Renal cortex interstitium (tissue), 11 donors: ENCODE results near the gene DPP6. TPM values are rescaled to one million over a fixed set of nuclear protein-coding genes. Genes with fewer than 3 reads are reported as not detected.

Source experiments
- DNase-seq, 11 donors: peaks; one replicate each; pipeline ENCODE4 v3.0.0-alpha.2; 2013; ENCODE audit warnings: low read depth in 9 of 11, low spot score in 4 of 11; ENCODE audit errors: extremely low read depth in 1 of 11
- polyA plus RNA-seq, 3 donors: library from polyadenylated mRNA; unstranded; fragments of 120-200 nt; gene quantifications; one replicate each; pipeline ENCODE4 v1.2.1, GENCODE V29; 2013; ENCODE audit not compliant: insufficient read length in 3 of 3

Gene DPP6
- polyA plus RNA-seq, 3 donors, result 41.0 to 52.1 (median 48.4) TPM

DNA sequence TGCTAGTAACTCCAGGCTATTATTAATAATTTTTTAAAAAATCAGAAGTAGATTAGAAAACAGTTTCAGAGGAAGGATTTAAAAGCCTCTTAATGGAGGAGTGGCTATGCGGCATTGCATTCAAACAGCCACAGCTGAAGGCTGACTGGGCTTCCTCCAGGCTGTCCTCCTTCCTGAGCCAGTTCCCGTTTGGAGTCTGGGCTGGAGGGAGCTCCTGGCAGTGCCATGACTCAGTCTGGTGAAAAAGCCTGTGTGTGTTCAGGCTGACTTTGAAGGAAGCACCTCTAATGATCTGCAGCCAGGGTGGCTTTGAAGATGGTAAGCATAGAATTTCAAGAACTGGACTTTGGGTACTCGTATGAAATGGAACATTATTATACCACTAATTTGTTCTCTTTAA lies 134.6 kb downstream of the DPP6 start:
- no peak for DNase-seq

DNA sequence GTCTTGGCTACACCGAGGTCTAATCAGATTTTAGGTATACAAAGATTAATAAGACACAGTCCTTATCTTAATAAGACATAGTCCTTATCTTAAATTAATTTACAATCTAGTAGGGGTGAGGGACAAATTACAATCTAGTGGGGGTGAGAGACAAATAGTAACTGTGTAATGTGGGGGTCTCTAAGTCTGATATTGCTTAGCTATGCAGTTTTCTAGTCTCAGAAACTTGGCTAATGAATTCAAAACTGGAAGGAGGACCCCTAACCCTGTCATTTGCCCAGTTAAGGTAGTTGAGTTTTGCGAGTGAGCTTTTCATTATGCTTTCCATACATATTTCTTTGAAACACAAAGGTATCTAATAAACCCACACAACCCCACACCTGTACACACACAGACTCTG lies 136.1 kb downstream of the DPP6 start:
- DNase-seq, result no peak

- DNase-seq, result no peak
Measured at GRCh38 chr7:154195266-154195665, 143.1 kb downstream of the DPP6 start.

DNA sequence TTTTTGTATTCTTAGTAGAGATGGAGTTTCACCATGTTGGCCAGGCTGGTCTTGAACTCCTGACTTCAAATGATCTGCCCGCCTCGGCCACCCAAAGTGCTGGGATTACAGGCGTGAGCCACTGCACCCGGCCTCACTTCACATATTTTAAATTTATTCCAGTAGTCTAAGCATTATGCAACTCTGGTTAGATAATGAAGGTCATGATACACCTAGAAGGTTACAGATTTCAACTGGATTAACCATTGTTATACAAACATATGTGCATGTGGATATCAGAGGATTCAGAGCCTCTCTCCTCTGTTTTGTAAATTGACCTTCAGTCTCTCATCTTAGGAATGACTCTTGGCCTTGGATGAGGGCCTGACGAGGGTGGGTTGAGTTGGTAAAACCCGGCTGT lies 146.3 kb downstream of the DPP6 start:
- no peak for DNase-seq

DNA sequence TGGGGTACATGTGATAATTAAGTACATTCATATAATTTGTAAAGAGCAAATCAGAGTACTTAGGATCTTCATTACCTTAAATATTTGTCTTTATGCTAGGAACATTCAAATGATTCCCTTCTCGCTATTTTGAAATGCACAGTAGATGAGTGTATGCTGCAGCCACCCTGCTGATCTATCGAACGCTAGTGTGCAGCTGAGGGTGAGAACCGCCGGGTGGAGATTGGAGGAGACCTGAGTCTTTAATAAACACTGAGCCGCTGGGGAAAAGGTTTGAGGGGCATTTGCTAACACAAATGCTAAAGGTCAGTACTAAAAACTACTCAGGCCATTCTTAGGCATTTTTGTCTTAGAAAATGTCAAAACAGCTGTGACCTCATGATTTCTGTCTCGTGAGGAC lies 148.0 kb downstream of the DPP6 start:
- DNase-seq, result no peak

DNA sequence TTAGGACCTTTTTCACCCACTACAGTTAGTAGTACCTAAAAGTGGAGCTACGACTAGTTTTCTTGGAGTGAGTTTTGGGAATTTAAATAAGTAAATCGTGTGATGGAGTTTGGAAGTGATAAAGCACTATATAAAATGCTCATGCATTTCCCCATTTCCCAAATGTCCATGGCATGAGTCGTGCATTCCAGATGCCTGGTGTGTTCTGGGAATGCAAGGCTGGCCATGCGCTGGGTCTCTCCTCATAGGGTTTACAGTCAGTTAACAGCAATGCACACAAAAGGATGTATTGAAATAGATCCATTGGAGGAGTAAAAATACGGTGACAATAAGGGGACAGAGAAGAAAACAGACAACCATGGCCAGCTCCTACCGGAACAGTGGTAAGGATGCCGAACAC lies 149.8 kb downstream of the DPP6 start:
- no peak for DNase-seq

- no peak for DNase-seq
Measured at GRCh38 chr7:154204046-154204445, 151.8 kb downstream of the DPP6 start.

- DNase-seq, result no peak
Measured at GRCh38 chr7:154212861-154213260, 160.7 kb downstream of the DPP6 start.

GRCh38 chr7:154217688-154218340 lies 165.6 kb downstream of the DPP6 start:
- no peak for DNase-seq

DNA sequence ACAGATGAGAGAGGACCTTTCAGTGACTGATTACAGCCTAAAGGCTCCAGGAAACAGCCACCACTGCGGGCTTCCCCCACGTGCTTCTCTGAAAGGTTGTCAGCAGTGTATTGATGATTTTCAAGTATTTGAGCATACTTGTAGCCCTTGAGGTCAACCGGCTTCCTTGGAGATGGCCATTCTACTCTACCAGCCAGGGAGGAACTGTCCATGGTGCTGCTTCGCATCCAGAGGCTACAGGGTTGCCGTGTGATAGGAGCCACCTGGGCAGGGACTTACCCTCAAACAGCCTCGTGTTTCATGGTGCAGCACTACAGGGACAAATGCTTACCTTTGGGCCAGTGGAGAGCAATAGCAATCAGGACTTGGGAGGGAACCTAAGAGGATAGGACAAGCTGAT lies 179.5 kb downstream of the DPP6 start:
- peak; percentile 22 to 57 (median 38) for DNase-seq

- DNase-seq, result no peak
Measured at GRCh38 chr7:154232700-154233099, 180.5 kb downstream of the DPP6 start.

DNA sequence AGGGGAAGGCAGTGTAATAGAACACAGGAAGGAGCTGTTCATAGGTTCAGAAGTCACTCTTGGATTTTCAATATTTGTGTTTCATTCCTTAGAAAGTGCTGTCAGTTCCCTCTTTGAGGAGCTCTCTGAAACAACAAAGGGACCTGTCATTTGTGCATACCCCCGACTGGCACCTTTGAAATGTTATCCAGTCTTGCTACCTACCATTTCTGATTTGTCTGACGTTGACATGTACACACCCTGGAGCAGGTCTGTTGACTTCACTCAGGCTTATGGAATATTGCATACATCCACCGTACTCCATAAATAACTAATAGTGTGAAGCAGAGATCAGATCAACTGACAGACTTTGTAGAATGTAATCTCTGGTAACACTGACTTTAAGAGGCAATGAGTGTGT lies 189.8 kb downstream of the DPP6 start:
- no peak for DNase-seq

GRCh38 chr7:154242709-154243108 lies 190.5 kb downstream of the DPP6 start:
- DNase-seq, result no peak

DNA sequence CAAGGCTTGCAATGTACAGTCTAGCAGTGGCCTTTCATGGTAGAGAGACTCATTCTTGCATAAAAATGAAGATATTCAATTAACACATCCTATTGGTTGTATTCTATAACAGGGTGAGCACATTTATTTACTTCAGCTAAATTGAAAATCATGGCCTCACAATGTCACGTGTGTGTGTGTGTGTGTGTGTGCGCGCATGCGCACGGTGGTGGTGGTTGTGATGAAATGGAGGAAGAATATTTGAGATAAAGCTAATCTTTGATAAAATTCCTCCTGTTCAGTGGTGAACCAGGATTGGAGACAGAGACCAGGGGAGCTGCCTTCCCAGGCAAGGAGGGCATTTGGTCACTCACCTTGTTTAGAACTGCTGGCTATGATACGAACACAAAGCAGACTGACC lies 199.8 kb downstream of the DPP6 start:
- no peak for DNase-seq

GRCh38 chr7:154253810-154254209 lies 201.6 kb downstream of the DPP6 start:
- DNase-seq, result no peak

DNA sequence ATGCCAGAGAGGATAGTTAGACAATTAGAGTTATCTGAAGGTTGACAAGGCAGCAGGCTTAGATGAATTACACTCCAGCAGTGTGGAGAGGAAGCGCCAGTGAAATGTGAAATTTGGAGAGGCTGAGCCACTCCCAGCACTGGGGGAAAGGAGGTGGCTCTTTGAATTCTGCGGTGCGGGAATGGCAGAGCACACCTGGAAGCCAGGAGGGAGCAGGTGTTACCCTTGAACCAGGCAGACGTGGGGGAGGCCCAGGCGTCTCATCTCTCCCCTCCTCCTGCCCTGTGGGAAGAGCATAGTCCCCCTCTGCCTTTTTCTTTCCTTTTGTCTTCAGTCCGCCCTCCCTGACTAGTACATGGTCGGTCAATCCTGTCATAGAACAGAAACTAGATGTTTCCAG lies 203.1 kb downstream of the DPP6 start:
- no peak for DNase-seq

- DNase-seq, result no peak
Measured at GRCh38 chr7:154256150-154256549, 204.0 kb downstream of the DPP6 start.

DNA sequence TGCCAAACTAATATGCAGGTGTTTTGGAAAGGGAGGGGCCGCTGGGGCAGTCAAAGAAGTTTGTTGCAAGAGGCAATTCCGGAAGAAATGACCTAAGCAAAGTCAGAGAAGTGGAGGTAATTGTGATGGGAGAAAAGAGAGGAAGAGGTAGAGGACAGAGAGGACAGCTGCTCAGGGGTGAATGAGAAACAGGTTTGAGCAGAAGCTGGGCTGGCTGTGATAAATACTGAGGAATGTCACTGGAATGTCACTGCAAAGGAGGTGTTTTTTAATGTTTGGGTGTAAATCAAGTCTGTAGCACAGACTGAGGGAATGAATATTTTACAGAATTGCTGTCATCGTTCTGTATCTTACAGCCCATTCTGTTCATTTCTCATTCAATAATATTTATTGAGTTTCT lies 207.2 kb downstream of the DPP6 start:
- DNase-seq, result no peak

DNA sequence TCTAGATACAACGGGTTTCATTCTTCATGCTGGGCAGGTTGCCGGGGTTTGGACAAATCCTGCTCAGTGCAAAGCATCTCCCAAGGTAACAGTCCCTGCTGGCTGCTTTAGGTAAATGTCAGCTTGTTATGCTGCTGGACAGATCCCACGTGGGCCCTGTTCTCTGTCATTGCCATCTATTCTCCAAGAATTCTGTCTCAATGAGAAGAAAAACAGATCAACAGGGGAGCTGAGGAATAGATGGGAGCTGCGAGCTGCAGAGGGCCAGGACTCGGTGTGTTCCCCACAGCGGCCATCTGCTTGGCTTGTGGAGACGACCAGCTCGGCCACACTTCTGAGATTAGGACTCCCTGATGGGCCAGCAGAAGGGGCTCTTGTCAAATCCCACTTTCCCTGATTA lies 235.2 kb downstream of the DPP6 start:
- DNase-seq, result no peak

DNA sequence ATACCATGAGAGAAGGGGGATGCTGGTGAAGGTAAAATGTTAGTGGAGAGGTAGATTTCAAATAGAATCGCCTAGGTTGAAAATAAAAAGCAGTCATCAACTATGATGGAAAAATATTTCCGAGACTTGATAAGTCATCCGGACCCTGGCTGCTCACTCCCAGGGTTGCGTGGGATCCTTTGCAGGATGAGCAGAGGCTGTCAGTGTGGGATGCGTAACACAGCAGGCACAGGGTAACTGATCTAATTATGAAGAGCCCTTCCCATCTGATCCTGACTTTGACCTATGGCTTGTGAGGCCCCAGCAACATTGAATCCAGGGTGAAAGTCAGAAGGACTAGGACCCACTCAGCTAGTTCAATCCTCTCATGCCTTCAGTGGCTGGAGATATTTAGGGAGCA lies 236.9 kb downstream of the DPP6 start:
- DNase-seq, result no peak

- no peak for DNase-seq
Measured at GRCh38 chr7:154296443-154296842, 244.2 kb downstream of the DPP6 start.

DNA sequence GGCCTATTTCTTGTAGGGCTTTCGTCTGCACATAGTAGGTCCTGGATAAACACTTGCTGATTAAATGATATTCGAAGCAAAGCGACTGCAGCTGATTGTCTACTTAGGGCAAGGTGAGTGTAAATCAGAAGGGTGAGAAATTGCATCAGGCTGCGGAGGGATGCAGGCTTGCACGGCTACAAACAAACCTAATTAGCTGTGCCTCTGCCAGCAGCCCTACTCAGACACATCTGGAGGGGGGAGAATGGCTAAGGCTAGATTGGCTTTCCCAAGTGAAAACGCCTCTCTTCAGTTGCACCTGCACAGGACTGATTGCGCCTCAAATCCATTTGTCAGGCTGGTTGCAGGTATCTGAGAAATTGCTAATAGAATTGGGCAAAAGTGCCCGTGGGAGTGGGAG lies 247.5 kb downstream of the DPP6 start:
- no peak for DNase-seq
